Stimulated activated CD8-positive, alpha-beta memory T cell treated with anti-CD3 and anti-CD28 coated beads, Interleukin-12 subunit alpha, Interleukin-12 subunit beta, amount 100 ng/mL, for 1 hour (primary cell): ENCODE data around the gene HDGFL2.
"Not testable (repeated sequence)": the region's sequence is repeated elsewhere in the genome, so short reads cannot be mapped to it uniquely, and the experiment has no call there.

Source experiments
- DNase-seq: peaks from one replicate; pipeline ENCODE4 v3.0.0-alpha.2; 2020; ENCODE audit warnings: low read depth

Gene HDGFL2

GRCh38 chr19:4536798-4537197 is 64.7 kb downstream of the HDGFL2 start:
- no peak for DNase-seq

- DNase-seq = no peak
Measured at GRCh38 chr19:4537953-4538600, 66.0 kb downstream of the HDGFL2 start.

GRCh38 chr19:4538601-4538954 is 66.5 kb downstream of the HDGFL2 start:
- no peak for DNase-seq

GRCh38 chr19:4539169-4539692 is 67.1 kb downstream of the HDGFL2 start:
- DNase-seq = no peak

- DNase-seq = no peak
Measured at GRCh38 chr19:4539693-4540581, 67.8 kb downstream of the HDGFL2 start, which contains the start of gene LRG1. LRG1 (minus strand) TSS chr19:4540036; CDS start chr19:4540013, 23 bp downstream.

- no peak for DNase-seq
Measured at GRCh38 chr19:4541114-4541805, 69.2 kb downstream of the HDGFL2 start.

- not testable (repeated sequence) for DNase-seq
Measured at GRCh38 chr19:4541806-4542145, 69.7 kb downstream of the HDGFL2 start.

- DNase-seq = no peak
Measured at GRCh38 chr19:4542896-4543841, 71.1 kb downstream of the HDGFL2 start.

- no peak for DNase-seq
Measured at GRCh38 chr19:4543842-4544647, 71.9 kb downstream of the HDGFL2 start.

GRCh38 chr19:4547303-4548237 is 75.5 kb downstream of the HDGFL2 start:
- no peak for DNase-seq

GRCh38 chr19:4548238-4548584 is 76.1 kb downstream of the HDGFL2 start:
- DNase-seq = no peak

- DNase-seq = no peak
Measured at GRCh38 chr19:4550018-4550417, 77.9 kb downstream of the HDGFL2 start.

- no peak for DNase-seq
Measured at GRCh38 chr19:4550479-4551050, 78.5 kb downstream of the HDGFL2 start.
